ENCODE measurements around the gene ADCY10. TPM values are rescaled to one million over a fixed set of nuclear protein-coding genes. Genes with fewer than 3 reads are reported as not detected.

Gene ADCY10
- total and polyA plus RNA-seq, 12 donors, result 0.07 to 0.61 (median 0.24) TPM; not detected in 2

GRCh38 chr1:167905671-167906070 is 8.3 kb downstream of the ADCY10 start:
- Histone ChIP-seq H3K27ac (no peak overlapping the region), H3K9me3 (replicated peaks in 1 of 3) (no peaks in the 10 kb centered on the region), H3K4me3 (no peak overlapping the region), H3K36me3 (replicated peaks in 1 of 2) (no peaks in the 10 kb centered on the region), H3K4me1 (replicated peaks in 1 of 2) (no peaks in the 10 kb centered on the region), H3K27me3 (no peaks in the 10 kb centered on the region)
- no peak for TF ChIP-seq CTCF (IDR thresholded peaks at IDR 0.05)
- TF ChIP-seq POLR2A (IDR thresholded peaks at IDR 0.05), result no peak
- no peak for DNase-seq
- intact Hi-C loops (cut with DNase I), result no loop called here

GRCh38 chr1:167905182-167905581 is 8.8 kb downstream of the ADCY10 start:
- Histone ChIP-seq H3K4me3 (no peak overlapping the region), H3K36me3 (replicated peaks in 1 of 2) (no peaks in the 10 kb centered on the region), H3K4me1 (replicated peaks in 1 of 2) (no peaks in the 10 kb centered on the region), H3K27ac (no peak overlapping the region), H3K9me3 (replicated peaks in 1 of 3) (no peaks in the 10 kb centered on the region), H3K27me3 (no peaks in the 10 kb centered on the region)
- no peak for DNase-seq
- TF ChIP-seq CTCF (IDR thresholded peaks at IDR 0.05), result no peak
- no peak for TF ChIP-seq POLR2A (IDR thresholded peaks at IDR 0.05)
- WGBS, 4 donors, result 78 to 82% (median 79%) methylated on average over 3 of the region's 3 CpGs
- intact Hi-C loops (cut with DNase I), result no loop called here

GRCh38 chr1:167904652-167905130 is 9.2 kb downstream of the ADCY10 start:
- intact Hi-C loops (cut with DNase I), result no loop called here
- Histone ChIP-seq H3K36me3 (replicated peaks in 1 of 2) (no peaks in the 10 kb centered on the region), H3K4me3 (no peak overlapping the region), H3K27me3 (no peaks in the 10 kb centered on the region), H3K9me3 (replicated peaks in 1 of 3) (no peaks in the 10 kb centered on the region), H3K27ac (no peak overlapping the region), H3K4me1 (replicated peaks in 1 of 2) (no peaks in the 10 kb centered on the region)
- TF ChIP-seq POLR2A (IDR thresholded peaks at IDR 0.05) (no peak), CTCF (IDR thresholded peaks at IDR 0.05) (no peak)
- 79 to 83% (median 80%) methylated on average over 4 of the region's 4 CpGs for WGBS, 4 donors
- DNase-seq, result no peak

GRCh38 chr1:167900907-167901306 is 13.0 kb downstream of the ADCY10 start:
- no peak overlapping the region for H3K27ac ChIP-seq
- DNase-seq, result no peak
- 90 to 98% (median 96%) methylated on average over 4 of the region's 4 CpGs for WGBS, 4 donors
- H3K4me3 ChIP-seq, result no peak overlapping the region
- no peaks in the 10 kb centered on the region for H3K9me3 ChIP-seq (replicated peaks in 1 of 3)
- TF ChIP-seq POLR2A (IDR thresholded peaks at IDR 0.05) (no peak), CTCF (IDR thresholded peaks at IDR 0.05) (no peak)
- intact Hi-C loops (cut with DNase I), result no loop called here
- H3K4me1 ChIP-seq (replicated peaks in 1 of 2), result no peaks in the 10 kb centered on the region
- no peaks in the 10 kb centered on the region for H3K36me3 ChIP-seq (replicated peaks in 1 of 2)
- no peaks in the 10 kb centered on the region for H3K27me3 ChIP-seq

All from adrenal gland (tissue), 12 donors.